HG03439 (cell line): ENCODE measurements around the gene SSBP2.
"Not testable (repeated sequence)": the region's sequence is repeated elsewhere in the genome, so short reads cannot be mapped to it uniquely, and the experiment has no call there.

Source experiments
- ATAC-seq: cut with Tn5 transposase; IDR thresholded peaks from one replicate; pipeline ENCODE4 v1.9.1; 2021; ENCODE audit warnings: mild to moderate bottlenecking, moderate library complexity; ENCODE audit not compliant: unreplicated experiment

The SSBP2 gene

DNA sequence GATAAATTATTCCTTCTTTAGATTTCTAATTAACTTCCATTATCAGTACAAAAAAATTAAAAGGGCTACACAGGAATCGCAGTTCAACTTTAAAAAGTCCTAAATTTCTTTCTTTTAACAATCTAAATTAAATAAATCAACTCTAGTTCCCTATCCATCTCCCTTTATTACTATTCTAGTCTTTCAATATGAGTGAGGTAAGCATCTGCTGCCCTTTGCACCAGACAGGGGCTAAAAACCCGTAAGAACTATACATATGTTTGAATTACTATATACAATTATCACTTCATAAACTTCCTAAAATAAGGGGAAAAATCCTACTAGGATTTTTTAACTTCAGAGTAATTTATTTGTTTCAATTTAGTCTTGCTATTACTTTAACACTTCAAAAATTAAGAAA lies 145.6 kb downstream of the SSBP2 start:
- no peak for ATAC-seq

DNA sequence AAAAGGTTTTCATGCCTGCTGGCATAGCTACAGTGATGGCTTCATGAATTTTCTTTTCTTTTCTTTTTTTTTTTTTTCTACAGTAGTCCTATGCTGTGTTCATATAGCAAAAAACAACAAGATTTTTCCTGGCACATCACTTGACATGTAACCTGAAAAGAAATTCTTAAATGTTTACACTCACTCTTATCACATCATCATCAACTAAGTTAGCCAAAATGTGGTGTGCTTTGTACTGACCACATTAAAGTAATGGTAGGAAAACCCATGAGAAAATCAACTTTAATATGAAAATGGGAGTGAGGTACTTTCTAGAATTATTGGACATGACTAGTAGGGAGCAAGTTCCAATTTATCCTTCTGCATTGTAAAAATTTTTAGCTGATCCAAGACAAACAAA lies 146.7 kb downstream of the SSBP2 start:
- ATAC-seq: no peak

DNA sequence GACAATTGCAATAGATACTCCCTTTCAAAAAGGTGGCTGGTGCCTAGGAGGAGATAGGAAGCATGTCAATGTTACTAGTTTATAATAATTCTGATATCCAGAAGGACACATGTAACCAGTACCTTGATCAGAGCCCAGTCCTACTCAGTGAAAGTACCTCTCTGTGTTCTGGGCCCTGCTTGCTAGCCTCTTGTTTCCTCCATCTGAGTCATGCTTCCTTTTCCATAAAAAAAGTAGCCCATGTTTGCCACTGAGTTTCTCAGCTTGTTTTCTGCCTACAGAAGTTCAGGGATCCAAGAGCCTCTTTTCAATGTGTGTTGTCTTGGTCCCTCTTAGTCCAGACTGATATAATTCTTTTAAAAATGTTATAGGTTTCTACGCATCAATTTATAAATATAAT lies 149.0 kb downstream of the SSBP2 start:
- no peak for ATAC-seq

- not testable (repeated sequence) for ATAC-seq
Measured at GRCh38 chr5:81592085-81592484, 158.8 kb downstream of the SSBP2 start.

DNA sequence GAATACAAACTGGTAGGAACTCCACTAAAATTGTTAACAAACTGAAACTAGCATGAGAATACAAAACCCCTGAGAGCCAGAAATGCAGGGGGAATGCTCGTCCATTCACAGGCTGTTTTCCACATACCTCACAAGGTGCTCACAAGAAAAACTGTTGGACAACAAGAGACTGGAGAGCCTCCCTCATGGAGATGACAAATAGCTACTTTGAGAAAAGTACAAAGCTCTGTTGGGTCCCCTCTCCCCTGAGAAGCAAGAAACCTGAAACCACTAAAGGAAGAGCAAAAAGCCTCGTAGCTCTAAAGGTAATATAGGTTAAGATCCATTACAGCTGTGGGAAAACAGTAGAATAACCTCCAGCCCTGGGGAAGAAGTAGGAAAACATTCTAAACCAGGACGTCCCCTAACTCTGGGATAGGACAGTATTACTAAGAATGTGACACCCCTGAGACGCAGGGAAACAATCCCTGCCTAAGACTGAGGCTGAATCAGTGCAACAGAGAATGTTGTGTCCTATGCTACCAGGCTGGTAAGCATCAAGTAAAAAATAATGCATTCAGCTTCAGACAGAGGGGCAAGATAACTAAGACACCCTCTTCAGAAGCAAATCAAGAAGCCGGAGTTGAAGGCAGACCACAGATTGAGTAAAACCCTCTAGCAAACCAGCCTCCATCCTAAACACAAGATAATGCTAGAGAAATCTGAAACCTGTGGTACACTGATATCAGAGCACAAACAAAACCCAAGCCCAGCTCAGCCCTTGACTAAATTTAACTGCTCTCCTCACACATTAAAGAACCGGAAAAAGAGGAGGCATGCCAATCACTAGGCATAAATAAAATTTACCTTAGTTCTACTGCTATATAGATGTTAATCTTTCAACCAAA lies 160.2 kb downstream of the SSBP2 start:
- no peak for ATAC-seq

- no peak for ATAC-seq
Measured at GRCh38 chr5:81579262-81579924, 171.5 kb downstream of the SSBP2 start.

GRCh38 chr5:81577091-81577490 lies 173.8 kb downstream of the SSBP2 start:
- ATAC-seq: no peak

GRCh38 chr5:81575924-81576323 lies 175.0 kb downstream of the SSBP2 start:
- ATAC-seq: no peak

GRCh38 chr5:81572201-81572600 lies 178.7 kb downstream of the SSBP2 start:
- no peak for ATAC-seq

- ATAC-seq: no peak
Measured at GRCh38 chr5:81558188-81558587, 192.7 kb downstream of the SSBP2 start.

DNA sequence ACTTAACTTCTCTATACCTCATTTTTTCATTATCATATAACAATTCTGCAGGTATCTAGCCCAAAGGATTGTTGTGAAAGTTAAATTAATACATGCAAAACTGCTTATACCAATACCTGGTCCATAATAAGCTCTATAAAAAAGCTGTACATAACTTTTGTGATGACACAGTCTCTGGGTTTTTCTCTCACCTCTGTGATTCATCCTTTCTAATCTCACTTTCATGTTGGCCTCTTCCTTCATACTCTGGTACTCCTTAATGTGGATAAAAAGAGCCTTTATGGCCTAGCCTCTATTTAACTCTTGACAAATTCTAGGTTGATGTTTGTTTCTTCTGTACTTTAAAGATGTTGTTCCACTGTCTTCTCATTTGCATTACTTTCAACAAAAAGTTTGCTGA lies 194.1 kb downstream of the SSBP2 start:
- no peak for ATAC-seq

- no peak for ATAC-seq
Measured at GRCh38 chr5:81555865-81556264, 195.0 kb downstream of the SSBP2 start.

DNA sequence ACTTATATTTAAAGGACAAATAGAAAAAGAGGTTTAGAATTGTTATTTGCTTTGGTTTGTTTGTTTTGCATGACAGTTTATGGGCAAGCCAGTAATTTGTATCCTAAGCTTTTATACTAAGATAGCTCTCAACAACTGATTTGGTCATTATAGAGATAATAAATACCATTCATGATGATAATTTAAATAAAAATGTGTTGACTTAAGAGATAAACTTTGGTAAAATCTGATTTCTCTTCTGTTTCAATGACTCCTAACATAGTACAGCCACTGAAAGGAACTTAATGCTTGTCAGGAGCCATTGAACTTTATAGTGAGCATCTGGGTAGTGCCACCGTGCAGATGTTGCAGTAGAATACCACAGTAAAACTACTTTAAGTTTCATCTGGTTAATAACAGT lies 196.2 kb downstream of the SSBP2 start:
- no peak for ATAC-seq

GRCh38 chr5:81553567-81554212 lies 197.2 kb downstream of the SSBP2 start:
- ATAC-seq: no peak

DNA sequence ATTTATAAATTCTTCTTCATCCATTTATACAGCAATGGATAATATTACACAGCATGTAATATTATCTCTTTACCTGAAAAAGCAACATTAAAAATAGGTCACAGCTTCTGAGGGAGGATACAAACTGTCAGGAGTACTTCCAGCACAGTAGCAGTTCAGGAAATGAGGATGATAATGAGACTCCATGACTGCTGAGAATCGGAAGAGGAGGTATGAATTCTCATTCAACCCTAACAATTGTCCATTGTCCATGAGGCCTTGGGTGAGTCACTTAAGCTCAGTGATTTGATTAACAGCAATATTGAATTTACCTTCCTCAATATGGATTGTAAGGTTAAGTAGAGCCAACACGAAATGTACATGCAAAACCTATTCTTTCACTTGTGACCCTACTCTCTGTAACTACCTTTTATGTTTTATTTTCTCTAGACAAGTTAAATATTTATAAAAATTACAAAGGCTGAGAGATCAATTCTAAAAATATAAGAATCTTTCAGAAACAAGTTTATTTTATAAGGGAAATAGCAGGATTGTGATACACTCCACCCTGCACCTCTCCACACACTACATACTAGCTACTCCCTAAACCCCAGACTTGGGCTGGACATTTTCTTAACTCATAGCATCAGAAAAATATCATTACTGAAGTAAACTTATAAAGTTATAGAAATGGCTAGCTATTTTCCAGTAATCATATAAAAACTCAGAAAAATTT lies 197.9 kb downstream of the SSBP2 start:
- no peak for ATAC-seq

GRCh38 chr5:81549123-81549522 lies 201.8 kb downstream of the SSBP2 start:
- no peak for ATAC-seq

- no peak for ATAC-seq
Measured at GRCh38 chr5:81547001-81547400, 203.9 kb downstream of the SSBP2 start.

GRCh38 chr5:81545911-81546310 lies 205.0 kb downstream of the SSBP2 start:
- ATAC-seq: no peak

GRCh38 chr5:81544351-81545018 lies 206.4 kb downstream of the SSBP2 start:
- ATAC-seq: no peak

- no peak for ATAC-seq
Measured at GRCh38 chr5:81542242-81542641, 208.7 kb downstream of the SSBP2 start.
